ENCODE results near the gene CZIB.

DNA sequence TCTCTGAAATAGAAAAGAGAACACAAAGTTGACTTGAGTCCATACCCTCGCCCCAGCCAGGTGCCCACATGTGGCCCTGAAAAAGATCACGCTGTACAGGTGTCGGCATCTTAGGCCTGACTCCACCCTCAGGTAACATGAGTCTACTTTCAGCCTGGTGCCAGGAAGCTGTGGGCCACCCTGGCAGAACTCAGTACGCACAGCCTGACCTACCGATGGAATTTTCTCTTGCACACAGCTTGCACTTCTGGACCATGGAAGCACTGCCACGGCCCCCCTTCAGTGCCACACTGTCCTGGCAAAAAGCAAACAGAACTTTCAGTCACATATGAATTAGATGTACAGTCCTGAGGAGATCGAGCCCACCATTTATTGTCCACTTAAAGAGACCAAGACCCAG, 2.2 kb downstream of the CZIB start:
- TF ChIP-seq POLR2AphosphoS5 (IDR thresholded peaks at IDR 0.05; ENCODE audit: low read depth, low read length) (no peak), TAF1 (IDR thresholded peaks at IDR 0.05; ENCODE audit: borderline replicate concordance, low read depth, low read length) (no peak)

All from GM12892 (cell line).